HepG2 (cell line): ENCODE measurements around the gene SDR9C7. TPM values are rescaled to one million over a fixed set of nuclear protein-coding genes. Genes with fewer than 3 reads are reported as not detected.

Experiments
- MTERF4 ChIP-seq: sonication (generic); formaldehyde crosslinking; IDR thresholded peaks from 2 replicates; pipeline ENCODE4 v1.8.0; 2023; ENCODE audit warnings: mild to moderate bottlenecking, missing genetic modification reagents
- MYC ChIP-seq: sonication (generic); formaldehyde crosslinking; IDR thresholded peaks from 2 replicates; pipeline ENCODE4 v1.9.0; 2021; ENCODE audit warnings: missing genetic modification reagents, borderline replicate concordance
- NONO ChIP-seq, 2 experiments: fragments of 450-650 bp in 1 of 2; sonication (generic) in 1 of 2; formaldehyde crosslinking in 1 of 2; IDR thresholded peaks in 1 of 2; conservative IDR thresholded peaks in 1 of 2; 2 replicates each; pipeline versions ENCODE4 v1.6.1 to v1.8.0; 2017 to 2022; ENCODE audit warnings: mild to moderate bottlenecking in 1 of 2, missing genetic modification reagents in 1 of 2, moderate library complexity in 1 of 2
- SETDB1 ChIP-seq: sonication (generic); formaldehyde crosslinking; IDR thresholded peaks from 2 replicates; pipeline ENCODE4 v1.5.1; 2020; ENCODE audit warnings: missing genetic modification reagents, mild to moderate bottlenecking, borderline replicate concordance
- ZMYM4 ChIP-seq: sonication (generic); formaldehyde crosslinking; IDR thresholded peaks from 2 replicates; pipeline ENCODE4 v1.8.1; 2023; ENCODE audit warnings: mild to moderate bottlenecking, missing genetic modification reagents
- ZXDC ChIP-seq: sonication (generic); formaldehyde crosslinking; IDR thresholded peaks from 2 replicates; pipeline ENCODE4 v1.5.0; 2020; ENCODE audit warnings: mild to moderate bottlenecking, missing genetic modification reagents
- polyA plus RNA-seq, 8 experiments: library from polyadenylated mRNA; depleted of rRNA in 3 of 8; stranded (reverse) in 7 of 8; unstranded in 1 of 8; fragments of >200 nt; fragmentation: Illumina TruSeq in 4 of 8; extraction: Trizol in 4 of 8; gene quantifications; 2 replicates each; pipeline versions ENCODE4 v1.2.1 to v1.2.3, GENCODE V29; 2011 to 2016; ENCODE audit warnings: low read depth in 4 of 8, missing spikeins in 1 of 8, mixed read lengths in 1 of 8; ENCODE audit not compliant: insufficient read depth in 1 of 8
- total RNA-seq, 5 experiments: library from RNA; depleted of rRNA; stranded (reverse); fragments of >200 nt; fragmentation: Illumina TruSeq; extraction: Trizol; gene quantifications; 2 replicates each; pipeline ENCODE4 v1.2.3, GENCODE V29; 2016; ENCODE audit warnings: low read depth in 1 of 5
- TF ChIP-seq, protein P1 (sequence below): sonication (generic); formaldehyde crosslinking; IDR thresholded peaks from 2 replicates; pipeline ENCODE4 v1.4.0; 2020; ENCODE audit warnings: missing genetic modification reagents, borderline replicate concordance
- TF ChIP-seq, protein P2 (sequence below): sonication (generic); formaldehyde crosslinking; IDR thresholded peaks from 2 replicates; pipeline ENCODE4 v1.9.0; 2021; ENCODE audit warnings: mild to moderate bottlenecking, missing genetic modification reagents

Gene SDR9C7
- total and polyA plus RNA-seq, 2 of the 13 experiments (the other 11 are each of a cell fraction or from before 2014, with no cell fraction given), result 0.04 TPM; not detected in 1

DNA sequence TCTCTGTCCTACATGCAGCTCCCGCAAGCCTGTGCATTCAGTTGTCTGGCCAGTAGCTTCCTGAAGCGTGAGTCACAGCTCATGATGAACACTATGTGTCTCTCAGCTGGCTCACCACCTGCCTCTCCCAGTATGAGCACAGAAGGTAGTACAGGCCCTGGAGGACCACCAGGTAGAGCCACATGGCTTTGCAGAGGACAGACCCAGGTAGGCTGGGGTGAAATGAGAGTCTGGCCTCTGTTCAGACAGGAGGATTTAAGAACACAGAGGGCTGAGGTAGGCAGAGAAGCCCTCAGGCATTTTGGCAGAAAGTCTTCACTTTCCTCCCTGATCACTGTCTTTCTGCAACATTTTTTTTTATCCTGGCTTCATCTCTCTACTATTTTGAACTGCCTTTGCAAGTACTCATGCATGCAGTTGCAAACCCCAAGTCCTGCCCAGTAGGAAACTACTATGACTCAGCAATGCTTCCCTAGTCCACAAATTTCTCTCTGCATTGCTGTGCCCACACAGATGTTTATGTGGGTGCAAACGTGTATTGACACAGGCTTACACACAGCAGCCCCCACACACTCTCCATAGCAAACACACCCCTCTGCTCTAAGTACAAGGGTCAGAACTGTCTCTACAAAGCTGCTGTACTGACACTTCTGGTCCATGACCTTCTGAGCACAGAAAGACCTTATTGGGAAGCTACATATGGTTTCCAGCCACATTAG is 7.2 kb upstream of the SDR9C7 start (continued):
- TF ChIP-seq MTERF4, result no peak
- TF ChIP-seq ZMYM4, result peak; percentile 90
- no peak for TF ChIP-seq NONO (IDR thresholded peaks at IDR 0.05)
- peak; percentile 79; the same call in 1 of the 2 replicates for TF ChIP-seq NONO (CRISPR knock-in tag; conservative IDR thresholded peaks at IDR 0.05)
- TF ChIP-seq MYC (CRISPR knock-in tag), result peak; percentile 22; the same call in 1 of the 2 replicates
- TF ChIP-seq, protein P1, sequence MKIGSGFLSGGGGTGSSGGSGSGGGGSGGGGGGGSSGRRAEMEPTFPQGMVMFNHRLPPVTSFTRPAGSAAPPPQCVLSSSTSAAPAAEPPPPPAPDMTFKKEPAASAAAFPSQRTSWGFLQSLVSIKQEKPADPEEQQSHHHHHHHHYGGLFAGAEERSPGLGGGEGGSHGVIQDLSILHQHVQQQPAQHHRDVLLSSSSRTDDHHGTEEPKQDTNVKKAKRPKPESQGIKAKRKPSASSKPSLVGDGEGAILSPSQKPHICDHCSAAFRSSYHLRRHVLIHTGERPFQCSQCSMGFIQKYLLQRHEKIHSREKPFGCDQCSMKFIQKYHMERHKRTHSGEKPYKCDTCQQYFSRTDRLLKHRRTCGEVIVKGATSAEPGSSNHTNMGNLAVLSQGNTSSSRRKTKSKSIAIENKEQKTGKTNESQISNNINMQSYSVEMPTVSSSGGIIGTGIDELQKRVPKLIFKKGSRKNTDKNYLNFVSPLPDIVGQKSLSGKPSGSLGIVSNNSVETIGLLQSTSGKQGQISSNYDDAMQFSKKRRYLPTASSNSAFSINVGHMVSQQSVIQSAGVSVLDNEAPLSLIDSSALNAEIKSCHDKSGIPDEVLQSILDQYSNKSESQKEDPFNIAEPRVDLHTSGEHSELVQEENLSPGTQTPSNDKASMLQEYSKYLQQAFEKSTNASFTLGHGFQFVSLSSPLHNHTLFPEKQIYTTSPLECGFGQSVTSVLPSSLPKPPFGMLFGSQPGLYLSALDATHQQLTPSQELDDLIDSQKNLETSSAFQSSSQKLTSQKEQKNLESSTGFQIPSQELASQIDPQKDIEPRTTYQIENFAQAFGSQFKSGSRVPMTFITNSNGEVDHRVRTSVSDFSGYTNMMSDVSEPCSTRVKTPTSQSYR (CRISPR knock-in tag), result peak; percentile 94
- TF ChIP-seq SETDB1, result no peak
- TF ChIP-seq ZXDC (CRISPR knock-in tag), result no peak
- TF ChIP-seq, protein P2, sequence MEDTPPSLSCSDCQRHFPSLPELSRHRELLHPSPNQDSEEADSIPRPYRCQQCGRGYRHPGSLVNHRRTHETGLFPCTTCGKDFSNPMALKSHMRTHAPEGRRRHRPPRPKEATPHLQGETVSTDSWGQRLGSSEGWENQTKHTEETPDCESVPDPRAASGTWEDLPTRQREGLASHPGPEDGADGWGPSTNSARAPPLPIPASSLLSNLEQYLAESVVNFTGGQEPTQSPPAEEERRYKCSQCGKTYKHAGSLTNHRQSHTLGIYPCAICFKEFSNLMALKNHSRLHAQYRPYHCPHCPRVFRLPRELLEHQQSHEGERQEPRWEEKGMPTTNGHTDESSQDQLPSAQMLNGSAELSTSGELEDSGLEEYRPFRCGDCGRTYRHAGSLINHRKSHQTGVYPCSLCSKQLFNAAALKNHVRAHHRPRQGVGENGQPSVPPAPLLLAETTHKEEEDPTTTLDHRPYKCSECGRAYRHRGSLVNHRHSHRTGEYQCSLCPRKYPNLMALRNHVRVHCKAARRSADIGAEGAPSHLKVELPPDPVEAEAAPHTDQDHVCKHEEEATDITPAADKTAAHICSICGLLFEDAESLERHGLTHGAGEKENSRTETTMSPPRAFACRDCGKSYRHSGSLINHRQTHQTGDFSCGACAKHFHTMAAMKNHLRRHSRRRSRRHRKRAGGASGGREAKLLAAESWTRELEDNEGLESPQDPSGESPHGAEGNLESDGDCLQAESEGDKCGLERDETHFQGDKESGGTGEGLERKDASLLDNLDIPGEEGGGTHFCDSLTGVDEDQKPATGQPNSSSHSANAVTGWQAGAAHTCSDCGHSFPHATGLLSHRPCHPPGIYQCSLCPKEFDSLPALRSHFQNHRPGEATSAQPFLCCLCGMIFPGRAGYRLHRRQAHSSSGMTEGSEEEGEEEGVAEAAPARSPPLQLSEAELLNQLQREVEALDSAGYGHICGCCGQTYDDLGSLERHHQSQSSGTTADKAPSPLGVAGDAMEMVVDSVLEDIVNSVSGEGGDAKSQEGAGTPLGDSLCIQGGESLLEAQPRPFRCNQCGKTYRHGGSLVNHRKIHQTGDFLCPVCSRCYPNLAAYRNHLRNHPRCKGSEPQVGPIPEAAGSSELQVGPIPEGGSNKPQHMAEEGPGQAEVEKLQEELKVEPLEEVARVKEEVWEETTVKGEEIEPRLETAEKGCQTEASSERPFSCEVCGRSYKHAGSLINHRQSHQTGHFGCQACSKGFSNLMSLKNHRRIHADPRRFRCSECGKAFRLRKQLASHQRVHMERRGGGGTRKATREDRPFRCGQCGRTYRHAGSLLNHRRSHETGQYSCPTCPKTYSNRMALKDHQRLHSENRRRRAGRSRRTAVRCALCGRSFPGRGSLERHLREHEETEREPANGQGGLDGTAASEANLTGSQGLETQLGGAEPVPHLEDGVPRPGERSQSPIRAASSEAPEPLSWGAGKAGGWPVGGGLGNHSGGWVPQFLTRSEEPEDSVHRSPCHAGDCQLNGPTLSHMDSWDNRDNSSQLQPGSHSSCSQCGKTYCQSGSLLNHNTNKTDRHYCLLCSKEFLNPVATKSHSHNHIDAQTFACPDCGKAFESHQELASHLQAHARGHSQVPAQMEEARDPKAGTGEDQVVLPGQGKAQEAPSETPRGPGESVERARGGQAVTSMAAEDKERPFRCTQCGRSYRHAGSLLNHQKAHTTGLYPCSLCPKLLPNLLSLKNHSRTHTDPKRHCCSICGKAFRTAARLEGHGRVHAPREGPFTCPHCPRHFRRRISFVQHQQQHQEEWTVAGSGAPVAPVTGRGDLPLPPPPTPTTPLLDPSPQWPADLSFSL, result peak; percentile 88
